Endothelial cell of umbilical vein (primary cell): ENCODE data around the gene PBX3. TPM values are rescaled to one million over a fixed set of nuclear protein-coding genes. Genes with fewer than 3 reads are reported as not detected.

Source experiments
- BruUV-seq: library from RNA; stranded (reverse); fragments of 400-500 nt; replicated peaks from 2 replicates; lab custom pipeline; 2021; lab: Mats Ljungman, UMichigan
- CTCF ChIA-PET: fragments of 300-600, 350-600 bp; sonication (Branson Sonifier 250); formaldehyde crosslinking; loops from one replicate; lab custom pipeline; 2021; ENCODE audit warnings: antibody characterized with exemption, inconsistent platforms; lab: Charles Lee
- POLR2A ChIA-PET: fragments of 300-600, 350-600 bp; sonication (Branson Sonifier 250); formaldehyde crosslinking; loops from one replicate; lab custom pipeline; 2021; ENCODE audit warnings: antibody characterized with exemption, inconsistent platforms; lab: Charles Lee
- DNase-seq: peaks from one replicate; pipeline ENCODE4 v3.0.0-alpha.2; 2011; ENCODE audit warnings: low read depth, low spot score
- FAIRE-seq: peaks from 2 replicates; lab custom pipeline; 2011; peaks lifted over from hg19 to GRCh38; lab: Jason Lieb, UNC
- H2AFZ ChIP-seq: 2 replicates; pipeline ENCODE4 v1.6.0; 2012; ENCODE audit warnings: low read depth, low read length, control low read depth, inconsistent platforms
- H3K27ac ChIP-seq: 2 replicates; pipeline ENCODE4 v1.5.1; 2011; ENCODE audit warnings: low read depth, mild to moderate bottlenecking, control low read depth, low read length, moderate library complexity; ENCODE audit not compliant: insufficient read depth
- H3K27me3 ChIP-seq, 2 experiments: 2 replicates each; pipeline versions ENCODE4 v1.6.0 to v1.6.1; 2011; ENCODE audit warnings: low read length in 2 of 2, mixed read lengths in 1 of 2; ENCODE audit not compliant: control insufficient read depth in 2 of 2, insufficient read depth in 2 of 2
- H3K36me3 ChIP-seq, 2 experiments: 2 replicates in 1 of 2; 3 replicates in 1 of 2; pipeline ENCODE4 v1.5.1; 2011; ENCODE audit warnings: low read length in 2 of 2, mild to moderate bottlenecking in 1 of 2, moderate library complexity in 1 of 2; ENCODE audit not compliant: control insufficient read depth in 2 of 2, insufficient read depth in 2 of 2; ENCODE audit errors: extremely low read depth in 1 of 2
- H3K4me1 ChIP-seq: 3 replicates; pipeline ENCODE4 v1.5.1; 2011; ENCODE audit warnings: mild to moderate bottlenecking, low read length; ENCODE audit not compliant: control insufficient read depth, insufficient read depth; ENCODE audit errors: extremely low read depth
- H3K4me2 ChIP-seq: 2 replicates; pipeline ENCODE4 v1.6.1; 2011; ENCODE audit warnings: low read length, control low read depth, mixed read lengths; ENCODE audit not compliant: insufficient read depth
- H3K4me3 ChIP-seq, 3 experiments: fragments of 200-600 bp in 1 of 3; sonication (generic), shearing (Covaris generic) in 1 of 3; replicated peaks in 1 of 3; 2 replicates each; pipeline ENCODE4 v1.5.1; 2011 to 2016; ENCODE audit warnings: control low read depth in 3 of 3, low read length in 3 of 3, mild to moderate bottlenecking in 2 of 3, inconsistent platforms in 1 of 3, low read depth in 1 of 3, moderate library complexity in 1 of 3; ENCODE audit not compliant: insufficient read depth in 1 of 3
- H3K79me2 ChIP-seq: 2 replicates; pipeline ENCODE4 v1.6.0; 2012; ENCODE audit warnings: low read length, inconsistent platforms; ENCODE audit not compliant: control insufficient read depth, insufficient read depth
- H3K9ac ChIP-seq: replicated peaks from 2 replicates; pipeline ENCODE3; 2011; ENCODE audit warnings: low read length, control low read depth; ENCODE audit not compliant: insufficient read depth; ENCODE audit errors: extremely low read depth
- H3K9me1 ChIP-seq: replicated peaks from 3 replicates; pipeline ENCODE4 v1.6.0; 2011; ENCODE audit warnings: mild to moderate bottlenecking, low read length; ENCODE audit not compliant: control insufficient read depth, insufficient read depth; ENCODE audit errors: extremely low read depth
- H3K9me3 ChIP-seq: replicated peaks from 2 replicates; pipeline ENCODE4 v1.5.1; 2012; ENCODE audit warnings: low read length, inconsistent platforms; ENCODE audit not compliant: control insufficient read depth, insufficient read depth
- H4K20me1 ChIP-seq: replicated peaks from 2 replicates; pipeline ENCODE3; 2011; ENCODE audit warnings: mild to moderate bottlenecking, low read length; ENCODE audit not compliant: control insufficient read depth, insufficient read depth; ENCODE audit errors: extremely low read depth
- EZH2 ChIP-seq: IDR thresholded peaks from 2 replicates; pipeline ENCODE4 v1.6.1; 2012; ENCODE audit warnings: borderline replicate concordance, low read depth, mild to moderate bottlenecking, moderate library complexity, low read length, inconsistent platforms; ENCODE audit not compliant: severe bottlenecking
- FOS ChIP-seq: IDR thresholded peaks from 2 replicates; pipeline ENCODE4 v1.6.1; 2011; ENCODE audit warnings: mild to moderate bottlenecking, low read length, moderate library complexity, borderline replicate concordance; ENCODE audit not compliant: insufficient read depth
- GATA2 ChIP-seq: IDR thresholded peaks from 2 replicates; pipeline ENCODE4 v1.7.0; 2011; ENCODE audit warnings: low read depth, mild to moderate bottlenecking, moderate library complexity, mixed read lengths, low read length; ENCODE audit not compliant: insufficient read length, insufficient read depth
- JUN ChIP-seq: IDR thresholded peaks from 2 replicates; pipeline ENCODE4 v1.6.1; 2011; ENCODE audit warnings: borderline replicate concordance, low read depth; ENCODE audit not compliant: insufficient read length, insufficient read depth
- MYC ChIP-seq: IDR thresholded peaks from one replicate; pipeline ENCODE4 v1.6.1; 2011; ENCODE audit warnings: mild to moderate bottlenecking, low read depth, low read length
- POLR2A ChIP-seq: IDR thresholded peaks from 2 replicates; pipeline ENCODE4 v1.6.1; 2012; ENCODE audit warnings: low read depth, mild to moderate bottlenecking, control low read depth, low read length
- POLR2AphosphoS5 ChIP-seq: IDR thresholded peaks from 2 replicates; pipeline ENCODE4 v1.6.1; 2012; ENCODE audit warnings: low read depth, mild to moderate bottlenecking, control low read depth, low read length, moderate library complexity; ENCODE audit not compliant: insufficient read depth
- dilution Hi-C: fragments of 300-500 bp; cut with MboI; formaldehyde crosslinking; loops from one replicate; pipeline ENCODE4 v1.15.0; 2019; ENCODE audit warnings: low sequenced_read_pairs; ENCODE audit not compliant: extremely low pct_ligation_motif_present
- intact Hi-C: fragments of 100-400 bp; cut with micrococcal nuclease; formaldehyde crosslinking; loops from one replicate; pipeline ENCODE4 v1.10.0; 2022
- polyA plus RNA-seq, 4 experiments: library from polyadenylated mRNA; depleted of rRNA in 3 of 4; stranded (reverse) in 3 of 4; unstranded in 1 of 4; fragments of >200 nt; gene quantifications; 2 replicates each; pipeline versions ENCODE4 v1.2.1 to v1.2.3, GENCODE V29; 2011 to 2012; ENCODE audit warnings: missing spikeins in 1 of 4
- total RNA-seq: library from RNA; stranded (reverse); gene quantifications from 2 replicates; pipeline ENCODE4 v1.2.3, GENCODE V29; 2021
- TF ChIP-seq, protein P1 (sequence below): IDR thresholded peaks from 2 replicates; pipeline ENCODE4 v1.6.1; 2011; ENCODE audit not compliant: insufficient read depth, insufficient read length
- TF ChIP-seq, protein P2 (sequence below), 2 donors: IDR thresholded peaks; 1 replicate in 1 of 2; 2 replicates in 1 of 2; pipeline ENCODE4 v1.5.1; 2011; ENCODE audit warnings: low read length in 2 of 2, mild to moderate bottlenecking in 2 of 2, moderate library complexity in 2 of 2, control low read depth in 1 of 2, inconsistent platforms in 1 of 2, low read depth in 1 of 2; ENCODE audit not compliant: insufficient read depth in 1 of 2; ENCODE audit errors: extremely low read depth in 1 of 2

PBX3 gene
- total and polyA plus RNA-seq, 2 donors (not counting 3 experiments of a cell fraction or from before 2014, with no cell fraction given) = 18.8 to 42.0 TPM

DNA sequence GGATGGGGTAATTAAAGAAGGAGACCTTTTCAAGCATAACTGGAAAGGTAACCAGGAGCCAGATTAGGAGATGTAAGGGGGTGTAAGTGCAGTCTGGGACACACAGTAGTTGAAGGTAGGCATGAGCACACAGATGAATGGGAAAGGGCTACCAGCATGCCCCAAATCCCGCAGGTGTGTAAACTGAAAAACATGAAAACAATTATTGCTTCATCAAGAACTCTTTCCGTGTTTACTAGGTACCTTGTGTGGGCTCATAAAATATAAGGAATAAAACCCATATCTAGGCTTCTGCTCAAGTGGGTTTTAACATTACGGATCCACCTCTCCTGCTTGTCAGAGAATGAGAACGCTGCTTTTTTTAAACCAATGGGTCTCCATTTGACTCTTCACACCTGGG is 41.3 kb upstream of the PBX3 start:
- peaks cover 55% of the 10 kb centered on the region for H3K79me2 ChIP-seq
- H3K9me3 ChIP-seq = no peaks in the 10 kb centered on the region
- H3K27ac ChIP-seq = peak overlapping the region; percentile 82
- TF ChIP-seq FOS (no peak), EZH2 (no peak), JUN (no peak), POLR2A (no peak), MYC (no peak), GATA2 (no peak), POLR2AphosphoS5 (no peak)
- TF ChIP-seq, protein P1, sequence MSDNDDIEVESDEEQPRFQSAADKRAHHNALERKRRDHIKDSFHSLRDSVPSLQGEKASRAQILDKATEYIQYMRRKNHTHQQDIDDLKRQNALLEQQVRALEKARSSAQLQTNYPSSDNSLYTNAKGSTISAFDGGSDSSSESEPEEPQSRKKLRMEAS = no peak
- TF ChIP-seq, protein P2, sequence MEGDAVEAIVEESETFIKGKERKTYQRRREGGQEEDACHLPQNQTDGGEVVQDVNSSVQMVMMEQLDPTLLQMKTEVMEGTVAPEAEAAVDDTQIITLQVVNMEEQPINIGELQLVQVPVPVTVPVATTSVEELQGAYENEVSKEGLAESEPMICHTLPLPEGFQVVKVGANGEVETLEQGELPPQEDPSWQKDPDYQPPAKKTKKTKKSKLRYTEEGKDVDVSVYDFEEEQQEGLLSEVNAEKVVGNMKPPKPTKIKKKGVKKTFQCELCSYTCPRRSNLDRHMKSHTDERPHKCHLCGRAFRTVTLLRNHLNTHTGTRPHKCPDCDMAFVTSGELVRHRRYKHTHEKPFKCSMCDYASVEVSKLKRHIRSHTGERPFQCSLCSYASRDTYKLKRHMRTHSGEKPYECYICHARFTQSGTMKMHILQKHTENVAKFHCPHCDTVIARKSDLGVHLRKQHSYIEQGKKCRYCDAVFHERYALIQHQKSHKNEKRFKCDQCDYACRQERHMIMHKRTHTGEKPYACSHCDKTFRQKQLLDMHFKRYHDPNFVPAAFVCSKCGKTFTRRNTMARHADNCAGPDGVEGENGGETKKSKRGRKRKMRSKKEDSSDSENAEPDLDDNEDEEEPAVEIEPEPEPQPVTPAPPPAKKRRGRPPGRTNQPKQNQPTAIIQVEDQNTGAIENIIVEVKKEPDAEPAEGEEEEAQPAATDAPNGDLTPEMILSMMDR (IDR thresholded peaks at IDR 0.05; ENCODE audit: extremely low read depth in 1 of 2, insufficient read depth in 1 of 2, low read depth in 1 of 2, low read length in 2 of 2) = no peak
- peak overlapping the region; percentile 96 for H3K9ac ChIP-seq
- H3K4me2 ChIP-seq = peak overlapping the region; percentile 97
- H3K9me1 ChIP-seq = no peaks in the 10 kb centered on the region
- H3K4me3 ChIP-seq = peak overlapping the region in 1 of 3 experiments; percentile 85
- peaks cover 13% of the 10 kb centered on the region for H3K4me1 ChIP-seq
- no peak overlapping the region for H2AFZ ChIP-seq
- H4K20me1 ChIP-seq = no peaks in the 10 kb centered on the region
- dilution Hi-C loops = no loop called here
- BruUV-seq = no TSS peak
- no peaks in the 10 kb centered on the region for H3K36me3 ChIP-seq
- no peak for FAIRE-seq
- no peaks in the 10 kb centered on the region for H3K27me3 ChIP-seq
- DNase-seq = no peak
- intact Hi-C loops = loop anchor here (2.0 to 5.0 kb wide), 3 partner anchors 41 to 147 kb away; partner anchors contain the start of gene PBX3
- CTCF ChIA-PET = interaction anchor here (1.3 to 2.8 kb wide), 3 partner anchors 31 to 147 kb away, joined by 4 to 8 read pairs (median 5); no protein-coding TSS in a partner anchor
- POLR2A ChIA-PET = interaction anchor here (1.5 kb wide), 1 partner anchor 39 kb away, joined by 5 read pairs; no protein-coding TSS in a partner anchor
